ENCODE data around the gene ZFP57.

Gene ZFP57

GRCh38 chr6:29680904-29681303 lies at the start of gene ZFP57:
ZFP57 (minus strand) TSS chr6:29681152; CDS start chr6:29677003, 4,149 bp downstream.
- DNase-seq = no peak

GRCh38 chr6:29730575-29731126 lies 49.7 kb upstream of the ZFP57 start:
- no peak for DNase-seq

- DNase-seq = no peak
Observed at GRCh38 chr6:29729774-29730328, 48.9 kb upstream of the ZFP57 start.

GRCh38 chr6:29728875-29729270 lies 47.9 kb upstream of the ZFP57 start:
- DNase-seq = no peak

- no peak for DNase-seq
Observed at GRCh38 chr6:29728173-29728874, 47.4 kb upstream of the ZFP57 start.

GRCh38 chr6:29727637-29728036 lies 46.7 kb upstream of the ZFP57 start:
- DNase-seq = no peak

GRCh38 chr6:29726571-29727194 lies 45.7 kb upstream of the ZFP57 start:
- no peak for DNase-seq

- DNase-seq = no peak
Observed at GRCh38 chr6:29726001-29726400, 45.0 kb upstream of the ZFP57 start.

- no peak for DNase-seq
Observed at GRCh38 chr6:29724937-29725869, 44.3 kb upstream of the ZFP57 start.

- peak; percentile 82 for DNase-seq
Observed at GRCh38 chr6:29723666-29724588, 43.0 kb upstream of the ZFP57 start.

- peak; percentile 79 for DNase-seq
Observed at GRCh38 chr6:29723262-29723665, 42.3 kb upstream of the ZFP57 start, which contains the start of gene HLA-F. HLA-F (plus strand) TSS chr6:29723434; CDS start chr6:29723464, 30 bp downstream.

GRCh38 chr6:29720863-29721262 lies 39.9 kb upstream of the ZFP57 start:
- DNase-seq = no peak

GRCh38 chr6:29710281-29710941 lies 29.5 kb upstream of the ZFP57 start:
- DNase-seq = no peak

GRCh38 chr6:29709188-29709587 lies 28.2 kb upstream of the ZFP57 start:
- DNase-seq = no peak

GRCh38 chr6:29708432-29709179 lies 27.7 kb upstream of the ZFP57 start:
- DNase-seq = no peak

GRCh38 chr6:29705389-29706231 lies 24.7 kb upstream of the ZFP57 start:
- no peak for DNase-seq

- peak; percentile 88 for DNase-seq
Observed at GRCh38 chr6:29702519-29703103, 21.7 kb upstream of the ZFP57 start.

- DNase-seq = no peak
Observed at GRCh38 chr6:29696147-29697125, 15.5 kb upstream of the ZFP57 start.
